ENCODE results near the gene HSPA12B. TPM values are rescaled to one million over a fixed set of nuclear protein-coding genes. Genes with fewer than 3 reads are reported as not detected.

The HSPA12B gene
- total and polyA plus RNA-seq, 2 of the 4 experiments (the other 2 are of a cell fraction): not detected

DNA sequence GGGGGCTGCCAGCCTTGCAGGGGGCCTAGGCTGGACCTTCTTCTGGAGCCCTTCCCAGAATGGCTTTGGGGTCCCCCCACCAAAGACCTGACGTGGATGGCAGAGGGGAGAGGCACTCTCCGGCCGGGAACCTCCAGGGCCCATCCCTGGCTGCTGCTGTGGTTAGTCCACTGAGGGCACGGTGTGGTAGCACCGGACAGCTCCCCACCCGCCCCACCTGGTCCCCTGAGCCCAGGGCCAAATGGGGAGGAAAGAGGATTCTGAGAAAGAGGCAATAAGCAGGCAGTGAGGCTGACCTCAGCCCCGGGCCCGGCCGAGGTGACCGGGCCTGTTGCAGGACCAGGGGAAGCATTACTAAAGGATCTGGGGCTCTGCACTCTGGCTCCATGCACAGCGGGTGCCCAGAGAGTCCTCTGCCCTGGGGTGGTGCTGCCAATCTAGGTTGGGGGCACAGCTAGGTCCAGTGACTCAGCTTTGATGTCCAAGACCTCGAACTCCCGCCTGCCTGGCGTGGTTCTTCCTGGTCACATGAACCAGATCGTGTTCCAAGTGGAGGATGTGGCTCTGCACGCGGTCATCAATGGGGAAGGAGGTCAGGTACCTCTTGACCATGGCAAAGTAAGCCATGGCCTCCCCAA is 51.9 kb downstream of the HSPA12B start:
- Histone ChIP-seq H2AK5ac (ENCODE audit: low read depth, low read length) (no peak overlapping the region), H3K9me1 (ENCODE audit: insufficient read depth, low read length) (peaks cover 12% of the 10 kb centered on the region), H2BK5ac (ENCODE audit: low read depth, low read length, poor library complexity, severe bottlenecking) (no peak overlapping the region), H3K4me2 (ENCODE audit: low read depth, low read length) (peak overlapping the region; percentile 99; the same call in 1 of the 2 replicates), H3K23ac (ENCODE audit: low read depth, low read length) (peak overlapping the region; percentile 28; the same call in 1 of the 2 replicates), H2BK20ac (ENCODE audit: low read depth, low read length) (no peak overlapping the region), H3K27ac (ENCODE audit: insufficient read depth, low read length) (no peak overlapping the region), H3K27me3 (ENCODE audit: control insufficient read depth, insufficient read depth, low read length) (no peaks in the 10 kb centered on the region), H4K5ac (ENCODE audit: low read depth, low read length) (no peak overlapping the region), H3K4me1 (ENCODE audit: control insufficient read depth, insufficient read depth, low read length) (peaks cover 16% of the 10 kb centered on the region), H3K56ac (ENCODE audit: extremely low read depth, insufficient read depth, low read length) (no peak overlapping the region), H2BK120ac (ENCODE audit: low read depth, low read length) (no peak overlapping the region), H4K8ac (ENCODE audit: low read depth in 2 of 2, low read length in 2 of 2) (no peak overlapping the region), H3K4me3 (ENCODE audit: insufficient read depth, low read depth, low read length) (no peak overlapping the region), H3K18ac (ENCODE audit: low read depth, low read length) (no peak overlapping the region), H2AK9ac (replicated peaks; ENCODE audit: low read depth, low read length, poor library complexity) (no peak overlapping the region), H3K9ac (ENCODE audit: low read depth, low read length) (peak overlapping the region; percentile 24; the same call in 1 of the 2 replicates), H2BK15ac (ENCODE audit: low read depth, low read length) (no peak overlapping the region), H3K9me3 (ENCODE audit: control insufficient read depth, insufficient read depth, low read length) (no peaks in the 10 kb centered on the region), H3K4ac (ENCODE audit: low read depth, low read length) (peak overlapping the region; percentile 3; the same call in 1 of the 2 replicates), H3K14ac (replicated peaks; ENCODE audit: low read depth, low read length) (peak overlapping the region; percentile 24; the same call in 1 of the 2 replicates), H2AFZ (replicated peaks; ENCODE audit: low read length, poor library complexity) (no peak overlapping the region), H3K36me3 (ENCODE audit: control insufficient read depth, insufficient read depth, low read length) (peaks cover 11% of the 10 kb centered on the region), H3K79me1 (ENCODE audit: low read depth in 1 of 2, low read length in 2 of 2) (peaks cover 7 to 40% of the 10 kb centered on the region in 2 experiments; a peak in 3 of 4 replicates), H4K20me1 (ENCODE audit: insufficient read depth, low read length) (peaks cover 50% of the 10 kb centered on the region), H4K91ac (ENCODE audit: insufficient read depth, low read depth, low read length) (no peak overlapping the region)
- ChIA-PET POLR2A (ENCODE audit: unreplicated experiment) (interaction anchor here (0.5 kb wide), 2 partner anchors 51 to 68 kb away, joined by 3 to 5 read pairs; no protein-coding TSS in a partner anchor), CTCF (no interaction called here)
- no peak for TF ChIP-seq SMC3 (IDR thresholded peaks at IDR 0.05; ENCODE audit: low read depth, low read length)
- intact Hi-C loops (cut with micrococcal nuclease): no loop called here
- BruUV-seq (replicated peaks): TSS peak; percentile 93
- WGBS, 2 experiments (ENCODE audit: extremely low coverage in 2 of 2, insufficient read length in 1 of 2): 89% methylated on average over 9 of the region's 17 CpGs; no CpG with 5 or more reads in 1 of the 2 experiments
- ATAC-seq (ENCODE audit: low read depth): no peak
- DNase-seq: no peak
- in situ Hi-C loops (cut with MboI; ENCODE audit: low sequenced_read_pairs): loop anchor here (10.0 kb wide), 1 partner anchor 300 kb away; no protein-coding TSS in a partner anchor
- dilution Hi-C loops (cut with HindIII; ENCODE audit: low sequenced_read_pairs, unreplicated experiment): no loop called here

All from IMR-90 (cell line).